NCI-H774 (cell line): ENCODE results near the gene ACOT11.
A peak's percentile ranks its signal among the peaks of the same experiment; 100 is the strongest.

ENCODE experiments used
- DNase-seq: peaks from one replicate; lab custom pipeline; 2025; lab: John Stamatoyannopoulos, UW

ACOT11 gene

GRCh38 chr1:54564312-54565112 lies 16.5 kb downstream of the ACOT11 start:
- peak; percentile 80 for DNase-seq

GRCh38 chr1:54565113-54565501 lies 17.1 kb downstream of the ACOT11 start:
- DNase-seq, result no peak

DNA sequence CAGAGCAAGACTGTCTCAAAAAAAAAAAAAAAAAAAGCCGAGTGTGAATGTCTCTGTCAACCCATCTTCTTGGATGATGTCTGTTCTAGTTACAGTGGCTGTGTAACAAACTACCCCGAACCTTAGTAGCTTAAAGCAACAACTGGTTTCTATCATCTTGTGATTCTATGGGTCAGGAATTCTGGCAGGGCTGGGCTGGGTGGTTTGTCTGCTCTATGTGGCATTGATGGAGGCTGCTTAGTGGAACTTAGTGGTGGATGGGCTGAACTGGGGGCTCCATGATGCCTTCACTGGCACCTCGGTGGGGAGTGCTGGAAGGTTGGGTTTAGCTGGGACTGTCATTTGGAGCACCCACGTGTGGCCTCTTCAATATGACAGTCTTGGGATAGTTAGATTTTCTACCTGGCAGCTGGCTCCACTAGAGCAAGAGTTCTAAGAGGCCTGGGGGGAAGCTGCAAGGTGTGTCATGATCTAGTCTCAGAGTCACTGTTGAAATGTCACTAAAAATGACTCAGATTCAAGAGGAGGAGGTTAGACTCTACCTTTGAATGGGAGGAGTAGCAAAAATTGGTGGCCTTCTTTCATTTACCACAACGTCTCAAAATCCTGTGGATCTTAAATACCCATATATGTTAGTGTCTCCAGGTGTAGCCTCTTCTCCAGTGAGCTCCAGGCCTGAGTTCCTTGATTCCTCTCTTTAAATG lies 18.6 kb downstream of the ACOT11 start:
- no peak for DNase-seq

- DNase-seq, result no peak
Measured at GRCh38 chr1:54567961-54568360, 19.9 kb downstream of the ACOT11 start.

DNA sequence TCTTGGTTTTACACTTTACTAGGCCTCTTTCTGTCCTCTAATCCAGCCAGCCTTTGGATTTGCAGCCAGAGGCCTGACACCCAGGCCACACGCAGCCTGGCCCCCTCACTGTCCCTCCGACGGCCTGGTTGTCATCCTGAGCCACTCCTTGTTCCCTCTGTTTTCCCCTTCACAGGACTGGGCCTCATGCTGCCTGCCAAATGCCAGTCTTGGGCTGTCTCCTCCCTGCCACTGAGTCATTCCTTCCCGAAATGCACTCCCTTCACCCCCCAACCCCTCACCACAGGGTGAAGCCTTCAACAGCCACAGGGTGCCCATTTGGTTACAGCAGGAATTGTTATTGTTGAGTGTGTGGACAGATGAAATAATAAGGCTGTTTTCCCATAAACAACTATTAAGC lies 21.3 kb downstream of the ACOT11 start:
- no peak for DNase-seq

- DNase-seq, result no peak
Measured at GRCh38 chr1:54570161-54570560, 22.1 kb downstream of the ACOT11 start.

GRCh38 chr1:54571326-54571725 lies 23.3 kb downstream of the ACOT11 start:
- peak; percentile 19 for DNase-seq

- no peak for DNase-seq
Measured at GRCh38 chr1:54571803-54572541, 23.9 kb downstream of the ACOT11 start.

DNA sequence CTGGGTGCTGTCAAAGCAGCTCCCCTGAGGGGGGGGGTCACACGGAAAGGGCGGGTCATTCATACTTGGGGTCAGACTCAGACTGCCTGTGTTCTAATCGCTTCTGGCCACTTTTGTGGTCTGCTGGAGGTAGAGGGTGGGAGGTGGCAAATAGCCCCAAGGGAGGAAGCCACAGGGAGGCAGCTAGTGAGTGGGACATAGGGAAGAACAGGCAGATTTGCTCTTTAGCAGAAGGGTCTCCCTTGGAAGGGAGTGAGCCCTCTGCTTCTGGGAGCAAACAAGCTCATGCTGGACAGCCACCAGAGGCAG lies 24.5 kb downstream of the ACOT11 start:
- DNase-seq, result no peak

DNA sequence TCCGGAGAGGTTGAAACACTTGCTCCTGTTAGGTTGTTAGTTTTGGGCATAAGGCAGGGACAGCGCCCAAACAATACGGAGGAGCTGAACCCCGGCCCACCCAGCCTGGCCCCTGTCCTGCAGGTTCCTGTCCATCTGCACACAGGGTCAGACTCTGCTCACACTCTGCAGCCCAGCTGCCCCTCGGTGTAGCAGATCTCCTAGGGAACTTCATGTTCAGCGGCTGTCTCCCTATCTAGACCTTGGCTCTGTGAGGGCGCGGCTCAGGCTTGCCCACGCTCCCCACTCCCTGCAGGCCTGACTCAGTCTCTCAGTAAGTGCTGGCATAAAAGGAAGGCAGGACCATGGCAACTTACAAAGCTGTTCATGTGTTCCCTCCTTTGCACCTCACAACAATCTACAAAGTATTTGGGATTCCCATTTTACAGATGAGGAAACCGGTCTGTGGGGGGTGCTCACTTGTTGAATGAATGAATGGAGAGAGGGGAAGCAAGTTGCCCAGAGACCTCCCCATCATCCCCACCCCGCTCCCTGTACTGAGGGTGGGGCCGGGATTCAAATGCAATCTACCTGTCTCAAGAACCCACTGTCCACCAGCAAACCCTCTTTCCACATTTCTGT lies 26.2 kb downstream of the ACOT11 start:
- no peak for DNase-seq

DNA sequence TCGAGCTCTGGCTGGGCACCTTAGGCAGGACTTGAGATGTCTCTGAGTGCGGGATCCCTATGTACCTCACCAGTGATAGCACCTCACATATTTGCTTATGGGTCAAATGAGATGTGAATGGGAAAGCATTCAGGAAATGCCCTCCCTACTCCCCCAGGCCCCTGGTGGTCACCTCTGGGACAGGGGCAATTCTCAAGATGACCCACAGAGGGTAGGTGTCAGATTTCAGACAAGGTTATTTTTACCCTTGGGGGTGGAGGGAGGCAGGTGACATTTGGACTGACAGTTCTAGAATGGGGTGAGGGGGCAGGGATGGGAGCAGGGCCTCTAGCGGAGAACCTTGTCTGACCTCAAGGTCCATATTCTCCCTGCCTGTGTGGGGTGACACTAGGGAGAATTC lies 27.1 kb downstream of the ACOT11 start:
- DNase-seq, result no peak

DNA sequence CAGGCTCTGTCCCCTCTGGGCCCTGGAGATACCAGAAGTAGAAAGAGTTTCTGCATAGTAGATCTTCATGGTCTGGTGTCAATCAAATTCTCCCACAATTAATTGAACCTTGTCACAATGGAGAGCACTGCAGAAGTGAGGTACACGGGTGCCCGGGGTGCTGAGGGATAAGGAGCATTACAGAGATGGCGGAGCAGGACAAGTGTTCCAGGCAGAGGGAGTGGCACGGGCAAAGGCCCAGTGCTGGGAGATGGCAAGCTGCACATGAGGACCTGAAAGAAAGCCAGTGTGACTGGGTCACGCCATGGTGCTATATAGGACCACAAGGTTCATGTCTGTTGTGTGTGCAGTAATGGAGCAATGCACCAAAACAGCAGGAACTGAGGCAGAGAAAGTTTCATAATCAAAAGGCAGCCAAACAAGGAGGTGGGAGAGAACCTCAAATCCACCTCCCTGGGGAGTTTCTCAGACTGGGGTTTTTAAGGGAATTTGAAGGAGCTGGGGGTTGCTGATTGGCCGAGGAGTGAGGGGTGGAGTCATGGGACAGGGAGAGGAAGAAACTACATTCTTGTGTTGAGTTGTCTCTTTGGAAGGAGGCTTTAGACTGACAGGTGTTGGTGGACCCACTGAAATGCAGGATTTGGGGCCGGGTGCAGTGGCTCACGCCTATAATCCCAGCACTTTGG lies 27.7 kb downstream of the ACOT11 start:
- DNase-seq, result no peak

DNA sequence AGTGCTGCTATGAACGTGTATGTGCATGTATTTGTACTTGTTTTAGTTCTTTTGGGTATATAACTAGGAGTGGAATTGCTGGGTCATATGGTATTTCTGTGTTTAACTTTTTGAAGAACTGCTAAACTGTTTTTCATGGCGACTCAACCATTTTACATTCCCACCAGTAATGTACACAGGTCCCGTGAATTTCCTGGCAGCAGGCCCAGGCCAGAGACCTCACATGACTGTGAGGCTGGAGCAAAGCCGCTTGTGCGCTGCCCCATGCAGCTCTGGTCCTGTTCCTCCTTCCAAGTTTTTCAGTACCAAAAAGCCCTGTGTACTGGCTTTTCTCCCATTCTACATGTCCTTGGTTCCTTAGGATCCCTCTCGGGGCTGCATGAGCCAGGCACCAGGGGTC lies 29.6 kb downstream of the ACOT11 start:
- peak; percentile 22 for DNase-seq

DNA sequence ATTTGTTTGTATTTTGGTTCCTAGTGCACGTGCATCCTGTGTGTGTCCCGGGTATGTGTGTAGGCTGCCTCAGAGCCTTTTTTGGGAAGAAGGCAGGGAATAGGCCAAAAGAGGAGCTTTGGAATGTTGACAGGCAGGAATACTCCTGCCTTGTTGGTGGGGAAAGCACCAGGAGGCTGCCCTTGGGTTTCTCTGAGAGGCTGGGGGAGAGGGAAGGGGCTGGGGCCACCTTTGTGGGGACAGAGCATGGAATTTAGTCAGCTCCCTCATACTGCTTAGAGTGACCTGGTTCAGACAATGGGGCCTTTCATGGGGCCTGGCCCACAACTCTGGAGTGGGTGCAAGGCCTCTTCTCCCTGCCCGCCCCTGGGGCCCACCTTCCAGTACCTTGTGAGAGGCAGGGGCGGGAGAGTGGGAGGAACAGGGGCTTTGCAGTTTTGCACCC lies 31.3 kb downstream of the ACOT11 start:
- DNase-seq, result no peak

DNA sequence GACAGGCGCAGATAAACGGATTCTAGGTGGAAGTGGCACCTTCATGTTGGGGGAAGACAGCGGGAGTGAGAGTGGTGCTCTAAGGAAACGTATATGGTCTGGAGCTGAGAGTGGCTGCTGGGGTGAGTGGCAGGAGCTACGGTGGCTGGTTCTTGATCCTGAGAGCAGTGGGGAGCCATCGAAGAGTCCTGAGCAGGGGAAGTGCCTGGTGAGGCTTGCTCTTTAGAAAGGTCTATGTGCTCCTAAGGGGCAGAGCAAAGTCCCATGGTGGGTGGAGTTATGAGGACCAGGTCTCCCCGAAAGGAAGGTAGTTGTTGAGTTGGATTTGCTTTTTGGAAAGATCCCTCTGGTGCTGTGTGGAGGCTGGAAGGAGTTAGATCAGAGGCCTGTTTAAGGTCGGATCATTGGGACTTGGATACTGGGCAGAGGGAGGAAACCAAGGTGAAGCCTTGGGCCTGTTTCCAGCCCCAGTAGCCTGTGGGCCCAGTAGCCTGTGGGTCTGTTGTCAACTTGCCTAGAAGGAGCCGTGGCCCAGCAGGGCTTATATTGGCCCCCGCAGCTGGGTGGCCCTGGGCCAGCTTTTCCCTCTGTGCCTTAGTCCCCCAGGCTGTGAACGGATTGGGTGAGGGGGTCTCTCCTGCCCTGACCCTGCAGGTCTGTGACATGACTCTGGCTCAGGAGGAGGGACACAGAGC lies 33.0 kb downstream of the ACOT11 start:
- no peak for DNase-seq

- DNase-seq, result peak; percentile 31
Measured at GRCh38 chr1:54581621-54582035, 33.6 kb downstream of the ACOT11 start.

- peak; percentile 80 for DNase-seq
Measured at GRCh38 chr1:54582566-54583306, 34.7 kb downstream of the ACOT11 start.

DNA sequence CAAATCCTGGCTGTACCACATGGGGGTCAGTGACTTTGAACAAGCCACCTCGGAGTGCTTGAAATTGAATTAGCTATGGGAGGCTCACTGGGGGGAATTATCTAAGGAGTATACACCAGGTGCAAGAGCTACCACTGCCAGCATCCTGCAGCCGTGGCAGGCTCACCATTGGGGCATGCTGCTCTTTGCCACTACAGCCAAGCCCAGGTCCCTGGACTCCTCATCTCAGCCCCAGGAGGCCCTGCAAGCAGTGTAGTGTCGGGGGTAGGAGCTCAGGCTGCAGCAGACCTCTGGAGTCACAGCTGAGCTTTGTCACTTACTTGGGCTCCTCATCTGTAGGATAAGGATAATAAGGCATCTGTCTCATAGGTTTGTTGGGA lies 35.3 kb downstream of the ACOT11 start:
- DNase-seq, result no peak

- no peak for DNase-seq
Measured at GRCh38 chr1:54583871-54584270, 35.8 kb downstream of the ACOT11 start.

DNA sequence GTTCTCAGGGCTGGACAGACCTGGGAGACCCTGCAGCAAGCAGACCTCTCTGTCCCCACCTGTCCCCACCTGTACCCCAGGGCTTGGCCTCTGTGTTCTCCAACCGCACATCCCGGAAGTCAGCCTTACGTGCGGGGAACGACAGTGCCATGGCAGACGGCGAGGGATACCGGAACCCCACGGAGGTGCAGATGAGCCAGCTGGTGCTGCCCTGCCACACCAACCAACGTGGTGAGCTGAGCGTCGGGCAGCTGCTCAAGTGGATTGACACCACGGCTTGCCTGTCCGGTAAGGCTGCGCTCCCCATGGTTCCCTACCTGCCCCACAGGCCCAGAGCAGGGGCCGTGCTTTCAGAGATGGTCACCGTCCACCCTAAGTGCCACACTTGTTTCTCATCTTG lies 36.5 kb downstream of the ACOT11 start:
- no peak for DNase-seq
